Activated T-cell treated with anti-CD3 and anti-CD28 coated beads, Interleukin-2, amount 50 U/mL, for 4 hours (primary cell): ENCODE data around the gene TSKU. TPM values are rescaled to one million over a fixed set of nuclear protein-coding genes. Genes with fewer than 3 reads are reported as not detected.
A peak's percentile ranks its signal among the peaks of the same experiment; 100 is the strongest.

Experiments
- ATAC-seq, 2 donors: fragments of 200-7000 bp; cut with Tn5 transposase; one replicate each; pipeline ENCODE4 v1.10.0; 2021
- DNase-seq: peaks from one replicate; pipeline ENCODE4 v3.0.0-alpha.2; 2020
- H3K27me3 Mint-ChIP-seq: one replicate; pipeline ENCODE4 v1.8.0; 2021; ENCODE audit warnings: low read depth, mixed read lengths
- H3K36me3 Mint-ChIP-seq: one replicate; pipeline ENCODE4 v1.8.0; 2022; ENCODE audit warnings: mixed read lengths; ENCODE audit not compliant: insufficient read depth
- H3K4me1 Mint-ChIP-seq: one replicate; pipeline ENCODE4 v1.8.0; 2021; ENCODE audit warnings: low read depth, mixed read lengths
- H3K4me3 Mint-ChIP-seq: one replicate; pipeline ENCODE4 v1.8.0; 2021; ENCODE audit warnings: mild to moderate bottlenecking, moderate library complexity, mixed read lengths
- H3K9me3 Mint-ChIP-seq: one replicate; pipeline ENCODE4 v1.8.0; 2021; ENCODE audit warnings: mixed read lengths
- total RNA-seq, 3 donors: library from RNA; stranded (reverse); gene quantifications; one replicate each; pipeline ENCODE4 v1.2.1, GENCODE V29; 2021

TSKU gene
- total RNA-seq, 3 donors from 2014 or later = 0.16 to 0.38 (median 0.30) TPM

DNA sequence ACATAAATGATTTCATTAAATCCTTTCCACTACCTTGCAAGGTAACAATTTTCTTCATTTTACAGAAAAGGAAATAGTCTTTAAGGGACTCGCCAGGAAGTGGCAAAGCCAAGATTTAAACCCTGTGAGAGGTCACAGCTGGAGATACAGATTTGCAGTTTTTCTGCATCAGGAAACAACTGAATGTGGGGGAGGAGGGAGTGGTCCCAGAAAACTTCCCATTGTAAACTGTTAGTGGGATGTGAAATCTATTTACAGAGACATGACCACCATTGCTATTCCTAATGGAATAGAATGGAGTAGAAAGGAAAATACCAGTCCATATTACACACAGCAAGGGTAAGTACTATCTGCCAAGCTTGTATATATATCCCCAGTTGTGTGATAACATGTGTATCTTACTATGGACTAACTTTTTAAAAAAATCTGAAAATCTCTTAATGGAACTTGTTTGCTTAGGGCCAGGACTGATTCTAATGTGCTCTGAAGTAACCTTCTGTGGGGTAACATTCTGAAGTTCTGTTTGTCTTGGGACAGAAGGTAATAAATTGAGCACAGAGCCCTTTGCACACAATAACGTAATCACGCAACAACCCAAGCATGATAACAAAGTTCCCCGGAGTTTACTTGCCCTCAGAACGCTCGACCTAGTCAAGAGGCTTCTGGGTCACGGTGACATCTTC, 10.9 kb upstream of the TSKU start:
- peaks cover 3% of the 10 kb centered on the region for H3K36me3 Mint-ChIP-seq
- H3K9me3 Mint-ChIP-seq = peaks cover 11% of the 10 kb centered on the region
- no peak overlapping the region for H3K4me3 Mint-ChIP-seq
- peaks cover 22% of the 10 kb centered on the region for H3K4me1 Mint-ChIP-seq
- H3K27me3 Mint-ChIP-seq = peaks cover 4% of the 10 kb centered on the region
- DNase-seq (no peak), ATAC-seq (no peak)

DNA sequence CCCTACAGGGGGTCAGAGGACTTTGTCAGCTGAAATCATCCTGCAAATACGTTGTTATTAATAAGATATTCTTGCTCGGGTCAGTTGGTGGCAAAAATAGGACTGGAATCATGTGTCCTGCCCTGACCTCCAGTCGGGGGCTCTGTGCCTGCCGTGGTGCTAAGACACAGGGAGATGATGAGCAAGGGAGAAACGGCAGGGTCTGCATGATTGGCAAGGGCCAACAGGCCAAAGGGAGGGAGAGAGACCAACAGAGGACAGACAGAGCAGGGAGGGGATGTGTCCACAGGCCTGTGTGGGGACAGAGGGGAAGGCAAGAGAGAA, 10.4 kb upstream of the TSKU start:
- Mint-ChIP-seq H3K4me3 (no peak overlapping the region), H3K36me3 (peaks cover 3% of the 10 kb centered on the region), H3K4me1 (peaks cover 17% of the 10 kb centered on the region), H3K27me3 (peaks cover 4% of the 10 kb centered on the region), H3K9me3 (peaks cover 15% of the 10 kb centered on the region)
- DNase-seq = no peak
- no peak for ATAC-seq

DNA sequence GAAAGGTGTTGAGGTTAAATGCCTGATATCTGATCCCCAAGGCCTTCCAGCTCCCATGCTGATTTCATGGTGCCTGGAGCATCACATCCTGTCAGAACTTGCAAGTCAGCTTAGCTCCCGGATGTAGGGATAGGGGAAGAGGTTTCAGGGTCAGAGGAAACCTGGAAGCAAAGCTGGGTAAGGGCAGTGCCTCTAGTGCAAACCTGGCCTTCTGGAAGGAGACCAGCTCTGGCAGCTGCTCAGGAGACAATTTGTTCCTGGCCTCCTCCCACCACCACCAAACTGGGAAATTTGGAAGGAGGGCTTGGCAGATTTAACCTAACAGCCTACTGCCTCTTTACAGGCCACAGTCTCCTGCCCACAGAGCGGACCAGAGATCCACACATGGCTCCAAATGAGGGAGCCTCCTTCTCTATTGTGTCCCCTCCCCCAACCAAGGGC, 9.2 kb upstream of the TSKU start:
- Mint-ChIP-seq H3K36me3 (peaks cover 3% of the 10 kb centered on the region), H3K9me3 (peaks cover 15% of the 10 kb centered on the region), H3K27me3 (peaks cover 14% of the 10 kb centered on the region), H3K4me1 (peaks cover 6% of the 10 kb centered on the region), H3K4me3 (no peak overlapping the region)
- no peak for DNase-seq
- no peak for ATAC-seq

DNA sequence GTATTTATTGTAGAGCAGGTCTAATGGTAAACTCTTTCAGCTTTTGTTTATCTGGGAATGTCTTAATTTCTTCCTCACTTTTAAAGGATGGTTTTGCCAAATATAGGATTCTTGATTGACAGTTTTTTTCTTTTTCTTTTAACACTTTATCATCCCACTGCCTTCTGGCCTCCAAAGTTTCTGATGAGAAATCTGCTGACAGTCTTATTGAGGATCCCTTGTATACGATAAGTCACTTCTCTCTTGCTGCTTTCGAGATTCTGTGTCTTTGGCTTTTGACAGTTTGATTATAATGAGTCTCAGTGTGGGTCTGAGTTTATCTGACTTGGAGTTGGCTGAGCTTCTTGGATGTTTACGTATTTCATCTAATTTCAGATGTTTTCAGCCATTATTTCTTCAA, 6.7 kb upstream of the TSKU start:
- Mint-ChIP-seq H3K4me1 (peaks cover 4% of the 10 kb centered on the region), H3K27me3 (peaks cover 36% of the 10 kb centered on the region), H3K9me3 (peaks cover 15% of the 10 kb centered on the region), H3K36me3 (peaks cover 3% of the 10 kb centered on the region), H3K4me3 (no peak overlapping the region)
- DNase-seq = no peak
- no peak for ATAC-seq

DNA sequence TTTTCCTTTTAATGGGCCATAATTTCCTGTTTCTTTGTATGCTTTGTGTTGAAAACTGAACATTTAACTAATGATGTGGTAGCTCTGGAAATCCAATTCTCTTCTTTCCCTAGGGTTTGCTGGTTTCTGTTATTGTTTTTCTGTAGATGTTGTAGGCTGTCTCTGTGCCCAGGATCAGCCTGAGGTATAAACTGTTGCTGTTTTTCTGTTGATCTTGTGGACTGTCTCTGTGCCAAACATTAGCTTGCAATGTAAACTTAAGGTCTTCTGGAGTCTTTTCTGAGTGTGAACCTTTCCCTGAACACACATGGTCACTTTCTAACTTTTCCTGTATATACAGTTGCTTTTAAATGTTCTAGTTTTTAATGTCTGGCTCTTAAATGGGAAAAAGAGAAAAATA, 5.9 kb upstream of the TSKU start:
- H3K4me3 Mint-ChIP-seq = no peak overlapping the region
- no peak for DNase-seq
- peaks cover 15% of the 10 kb centered on the region for H3K9me3 Mint-ChIP-seq

DNA sequence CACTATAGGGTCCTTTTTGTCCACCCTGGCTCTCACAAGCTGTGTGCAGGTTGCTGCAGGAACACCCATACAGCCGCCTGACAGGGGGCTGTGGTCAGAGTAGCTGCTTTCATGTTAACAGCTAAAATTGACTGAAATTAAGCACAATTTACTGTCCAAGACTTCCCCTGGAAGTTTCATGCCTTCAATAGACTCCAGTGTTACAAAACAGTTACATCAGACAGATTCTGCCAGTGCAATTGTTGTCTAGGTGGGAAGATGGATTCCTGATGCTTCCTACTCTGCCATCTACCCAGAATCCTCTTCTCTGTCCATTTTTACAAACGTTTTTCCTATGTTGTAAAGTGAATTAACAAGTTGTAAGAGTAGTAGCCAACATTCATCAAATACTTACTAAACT, 5.3 kb upstream of the TSKU start:
- H3K27me3 Mint-ChIP-seq = peaks cover 45% of the 10 kb centered on the region
- ATAC-seq (no peak), DNase-seq (no peak)
- H3K9me3 Mint-ChIP-seq = peaks cover 15% of the 10 kb centered on the region
- H3K4me1 Mint-ChIP-seq = peaks cover 5% of the 10 kb centered on the region
- no peak overlapping the region for H3K4me3 Mint-ChIP-seq
- H3K36me3 Mint-ChIP-seq = peaks cover 3% of the 10 kb centered on the region

More for the DNA sequence above, 5.9 kb upstream of the TSKU start:
- Mint-ChIP-seq H3K36me3 (peaks cover 3% of the 10 kb centered on the region), H3K4me1 (no peaks in the 10 kb centered on the region), H3K27me3 (peaks cover 39% of the 10 kb centered on the region)
- no peak for ATAC-seq

DNA sequence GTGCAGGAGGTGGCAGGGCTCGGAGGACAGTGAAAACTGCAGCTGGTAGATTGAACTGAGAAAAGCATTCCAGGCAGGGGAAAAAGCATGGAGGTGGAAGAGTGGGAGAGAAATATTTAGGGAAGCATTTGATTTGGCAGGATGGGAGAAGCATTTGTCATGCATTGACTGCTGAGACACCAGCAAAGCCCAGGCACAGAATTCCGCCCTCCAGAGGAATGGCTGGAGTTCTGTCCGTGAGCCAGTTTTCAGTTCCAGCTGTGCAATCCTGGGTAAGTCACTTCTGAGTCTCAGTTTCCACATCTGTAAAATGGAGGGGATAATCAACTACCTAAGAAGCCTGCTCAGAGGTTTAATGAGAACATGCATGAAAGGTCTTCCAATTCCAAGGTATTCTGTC, 4.3 kb upstream of the TSKU start:
- Mint-ChIP-seq H3K36me3 (peaks cover 3% of the 10 kb centered on the region), H3K4me3 (no peak overlapping the region), H3K9me3 (peaks cover 15% of the 10 kb centered on the region), H3K4me1 (peaks cover 5% of the 10 kb centered on the region), H3K27me3 (peaks cover 45% of the 10 kb centered on the region)
- no peak for ATAC-seq
- no peak for DNase-seq

DNA sequence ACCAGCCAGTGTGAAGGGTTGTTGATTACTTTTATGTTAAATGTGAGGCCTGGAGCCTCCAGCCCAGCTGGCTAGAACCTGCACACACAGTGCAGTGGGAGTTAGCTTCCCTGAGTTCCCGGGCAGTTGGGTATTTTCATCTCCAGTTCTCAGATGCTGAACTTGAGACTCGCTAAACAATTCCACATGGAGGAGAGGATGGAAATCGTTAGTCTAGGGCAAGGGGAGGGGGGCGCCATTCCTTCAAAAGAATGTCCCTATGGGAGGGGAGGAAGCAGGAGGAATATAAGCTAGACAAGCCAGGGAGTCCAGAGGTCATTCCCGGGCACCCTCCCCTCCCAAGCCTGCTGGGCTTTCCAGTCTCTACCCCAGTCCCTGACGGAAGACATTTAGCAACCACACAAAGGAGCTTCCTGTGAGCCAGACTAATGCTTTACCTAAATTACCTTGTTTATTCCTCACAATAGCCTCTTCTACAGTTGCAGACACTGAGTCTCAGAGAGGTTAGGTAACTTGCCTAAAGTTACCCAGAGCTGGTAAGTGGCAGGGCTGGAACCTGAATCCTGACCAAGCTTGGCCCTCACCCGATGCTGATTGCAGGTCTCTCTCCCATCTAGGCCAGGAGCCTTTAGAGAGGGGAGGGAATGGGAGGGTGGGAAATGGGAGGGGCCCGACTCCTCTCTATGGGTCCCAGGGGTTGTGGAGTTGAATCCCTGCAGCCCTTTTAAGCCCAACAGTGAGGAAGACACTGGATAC, 1.9 kb upstream of the TSKU start:
- Mint-ChIP-seq H3K36me3 (peaks cover 3% of the 10 kb centered on the region), H3K9me3 (peaks cover 14% of the 10 kb centered on the region), H3K27me3 (peaks cover 61% of the 10 kb centered on the region), H3K4me3 (no peak overlapping the region), H3K4me1 (peaks cover 5% of the 10 kb centered on the region)
- no peak for DNase-seq
- no peak for ATAC-seq

DNA sequence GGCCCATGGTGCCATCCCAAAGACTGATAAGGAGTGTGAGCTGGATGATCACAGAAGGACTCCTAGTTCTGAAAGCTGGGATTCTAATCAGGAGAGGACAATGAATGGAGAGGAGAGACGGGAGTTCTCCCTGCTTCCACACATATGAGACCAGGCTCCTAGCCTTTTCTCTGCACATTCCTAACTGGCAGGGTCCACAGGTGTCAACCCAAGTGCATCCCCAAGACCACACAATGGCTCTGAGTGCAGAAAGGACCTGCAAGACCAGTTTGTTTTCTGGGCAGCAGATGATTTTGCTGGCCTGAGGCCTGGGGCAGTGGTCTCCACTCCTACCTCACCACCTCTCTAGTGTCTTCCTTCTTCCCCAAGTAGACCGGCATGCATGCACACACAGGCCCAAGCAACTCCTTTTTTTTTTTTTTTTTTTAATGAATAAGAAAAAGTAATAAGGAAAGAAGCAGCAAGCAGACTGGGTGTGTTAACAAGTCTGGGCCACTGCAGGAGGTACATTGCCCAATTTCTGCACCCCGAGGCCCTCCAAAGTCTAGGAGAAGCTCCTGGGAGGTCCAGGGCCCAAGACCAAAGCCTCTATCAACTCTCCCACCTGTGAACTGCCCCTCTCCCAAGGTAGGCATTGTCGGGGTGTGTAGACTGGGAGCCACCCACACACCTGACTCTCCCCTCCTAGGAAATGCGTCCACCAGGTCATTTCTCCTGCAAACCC, 1.2 kb upstream of the TSKU start:
- no peak for DNase-seq
- Mint-ChIP-seq H3K36me3 (peaks cover 1% of the 10 kb centered on the region), H3K4me1 (peaks cover 5% of the 10 kb centered on the region), H3K27me3 (peaks cover 61% of the 10 kb centered on the region), H3K9me3 (peaks cover 6% of the 10 kb centered on the region), H3K4me3 (peak overlapping the region; percentile 78)
- no peak for ATAC-seq

DNA sequence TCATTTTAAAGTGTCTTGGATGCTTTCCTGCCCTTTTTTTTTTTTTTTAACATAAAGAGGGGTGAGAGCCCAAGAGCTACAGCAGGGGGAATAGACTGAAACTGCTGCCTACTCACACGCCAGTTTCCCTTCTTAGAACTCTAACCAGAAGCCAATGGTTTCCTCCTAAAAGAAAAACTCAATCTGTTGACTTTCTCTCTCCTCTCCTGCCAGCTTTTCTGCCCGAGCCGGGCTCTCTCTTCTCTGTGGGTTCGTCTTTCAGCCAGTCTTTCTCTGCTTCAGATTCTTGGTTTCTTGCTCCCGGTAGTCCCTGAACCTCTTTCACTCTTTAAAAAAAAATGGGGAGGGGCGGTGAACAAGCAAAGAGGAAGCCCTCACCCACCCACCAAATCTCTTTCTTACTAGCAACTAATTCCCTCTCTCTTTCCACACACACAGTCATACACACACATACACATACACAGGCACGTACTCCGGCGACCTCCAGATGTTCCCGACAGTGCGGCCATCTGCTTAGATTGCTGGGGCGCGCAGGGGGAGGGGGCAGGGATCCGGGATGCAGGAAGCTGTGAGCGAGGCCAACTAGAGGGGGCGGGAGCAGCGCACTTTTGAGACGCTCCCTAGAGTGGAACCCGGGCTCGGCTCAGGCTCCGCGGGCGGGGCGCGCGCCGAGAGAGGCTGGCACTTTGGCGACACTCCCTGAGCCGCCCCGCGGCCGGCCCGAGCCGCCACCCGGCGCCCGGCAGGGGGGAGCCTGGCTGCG, 444 bp upstream of the TSKU start:
- peaks cover 5% of the 10 kb centered on the region for H3K4me1 Mint-ChIP-seq
- peaks cover 60% of the 10 kb centered on the region for H3K27me3 Mint-ChIP-seq
- DNase-seq (no peak), ATAC-seq (peak; percentile 58 to 77)
- H3K9me3 Mint-ChIP-seq = no peaks in the 10 kb centered on the region
- no peaks in the 10 kb centered on the region for H3K36me3 Mint-ChIP-seq
- H3K4me3 Mint-ChIP-seq = peak overlapping the region; percentile 78

DNA sequence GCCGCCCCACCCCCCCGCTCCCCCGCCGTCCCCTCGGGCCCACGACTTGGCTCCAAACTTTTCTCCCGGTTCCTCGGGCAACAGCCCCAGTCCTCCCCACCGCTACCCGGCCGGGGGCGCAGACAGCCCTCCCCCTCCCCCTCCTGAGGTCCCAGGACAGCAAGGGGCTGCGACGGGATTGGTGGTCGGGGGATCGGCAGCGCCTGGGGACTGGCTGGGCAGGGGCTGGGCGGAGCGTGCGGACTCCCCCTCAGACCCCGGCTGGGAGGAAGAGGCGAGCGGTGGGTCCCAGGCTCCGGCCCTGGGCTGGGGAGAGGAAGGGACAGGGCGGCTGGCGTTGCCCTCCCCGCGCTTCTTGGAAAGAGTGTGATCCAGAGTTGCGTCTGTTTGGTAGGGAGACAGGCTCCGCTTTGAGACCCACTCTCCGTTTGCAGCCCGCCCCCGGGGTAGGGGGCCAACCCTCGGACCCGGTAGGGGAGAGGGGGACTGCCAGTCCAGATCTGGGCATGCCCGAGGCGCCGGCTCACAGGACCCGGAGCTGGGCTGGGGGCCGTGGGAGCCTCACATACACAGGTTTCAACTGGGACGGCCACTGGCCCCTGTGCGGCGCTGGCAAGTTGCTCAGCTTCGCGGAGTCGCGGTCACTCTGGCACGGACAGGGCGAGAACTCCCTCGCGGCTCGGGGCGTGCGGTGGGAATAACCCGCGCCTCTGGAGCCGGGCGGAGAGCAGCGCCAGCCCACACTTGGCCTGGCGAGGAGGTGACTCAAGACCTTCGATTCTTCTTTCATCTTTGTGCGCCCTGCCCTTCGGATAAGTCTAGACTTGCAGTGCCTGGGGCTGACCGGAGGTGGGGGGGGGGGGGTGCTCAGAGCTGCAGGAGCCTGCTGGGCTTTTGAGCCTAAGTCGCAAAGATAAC, 999 bp downstream of the TSKU start:
- Mint-ChIP-seq H3K4me1 (peaks cover 5% of the 10 kb centered on the region), H3K9me3 (no peaks in the 10 kb centered on the region), H3K4me3 (no peak overlapping the region), H3K36me3 (no peaks in the 10 kb centered on the region), H3K27me3 (peaks cover 47% of the 10 kb centered on the region)
- ATAC-seq (no peak), DNase-seq (no peak)

DNA sequence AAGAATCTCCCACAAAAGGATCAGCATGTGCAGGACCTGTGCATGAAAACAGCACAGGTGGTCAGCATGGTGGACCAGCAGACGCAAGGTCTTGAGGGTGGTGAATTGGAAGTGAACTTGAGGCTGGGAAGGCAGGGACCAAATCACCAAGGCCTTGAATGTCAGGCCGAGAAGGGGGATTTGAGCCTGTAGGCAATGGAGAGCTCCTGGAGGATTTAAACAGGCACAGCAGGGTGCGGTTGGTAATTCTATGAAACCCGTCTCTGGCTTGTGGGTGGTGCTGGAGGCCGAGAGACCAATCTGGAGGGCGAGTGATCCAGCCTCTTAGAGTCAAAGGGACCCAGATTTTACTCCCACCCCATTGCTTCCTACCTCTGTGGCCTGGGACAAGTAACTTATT, 2.4 kb downstream of the TSKU start:
- H3K27me3 Mint-ChIP-seq = peaks cover 38% of the 10 kb centered on the region
- ATAC-seq (no peak), DNase-seq (no peak)
- H3K36me3 Mint-ChIP-seq = no peaks in the 10 kb centered on the region
- H3K4me1 Mint-ChIP-seq = peaks cover 5% of the 10 kb centered on the region
- no peaks in the 10 kb centered on the region for H3K9me3 Mint-ChIP-seq
- no peak overlapping the region for H3K4me3 Mint-ChIP-seq

DNA sequence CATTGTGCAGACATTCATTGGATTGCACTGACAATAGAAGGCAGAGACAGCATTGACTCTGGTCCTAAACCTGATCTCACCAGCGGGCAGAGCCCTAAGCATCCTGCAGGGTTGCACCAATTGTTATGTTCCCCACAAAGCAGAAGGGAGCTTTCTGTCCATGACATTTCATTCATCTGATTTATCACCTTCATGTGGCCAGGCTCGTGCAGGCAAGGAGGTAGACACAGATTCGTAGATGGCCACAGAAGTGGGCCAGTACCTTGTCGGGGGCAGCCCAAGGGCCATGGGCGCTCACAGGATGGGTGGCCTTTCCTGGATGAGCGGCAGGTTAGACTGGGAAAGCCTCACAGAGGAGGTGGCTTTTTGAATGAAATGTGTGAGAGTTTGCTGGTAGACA, 2.9 kb downstream of the TSKU start:
- Mint-ChIP-seq H3K27me3 (peaks cover 35% of the 10 kb centered on the region), H3K36me3 (no peaks in the 10 kb centered on the region), H3K9me3 (no peaks in the 10 kb centered on the region), H3K4me1 (peaks cover 5% of the 10 kb centered on the region), H3K4me3 (no peak overlapping the region)
- no peak for ATAC-seq
- DNase-seq = no peak
